Mesenchymal stem cell (in vitro differentiated cells and primary cell): ENCODE results near the gene GRIP1.

Source experiments
- DNase-seq: peaks from one replicate; pipeline ENCODE4 v3.0.0-alpha.2; 2013
- H2AFZ ChIP-seq: one replicate; pipeline ENCODE4 v1.6.1; 2013; ENCODE audit warnings: low read depth, mild to moderate bottlenecking, control low read depth, inconsistent platforms, low read length, moderate library complexity
- H2AK5ac ChIP-seq: 2 replicates; pipeline ENCODE4 v1.6.1; 2013; ENCODE audit warnings: low read length, moderate library complexity, mild to moderate bottlenecking, inconsistent platforms; ENCODE audit not compliant: severe bottlenecking
- H2BK120ac ChIP-seq: one replicate; pipeline ENCODE4 v1.6.1; 2013; ENCODE audit warnings: low read depth, mild to moderate bottlenecking, inconsistent platforms, low read length, moderate library complexity
- H2BK12ac ChIP-seq, 2 experiments: one replicate each; pipeline ENCODE4 v1.6.1; 2013; ENCODE audit warnings: inconsistent platforms in 2 of 2, low read length in 2 of 2, mild to moderate bottlenecking in 2 of 2, moderate library complexity in 2 of 2, control low read depth in 1 of 2
- H2BK15ac ChIP-seq: one replicate; pipeline ENCODE4 v1.6.1; 2013; ENCODE audit warnings: mild to moderate bottlenecking, low read depth, inconsistent platforms; ENCODE audit not compliant: poor library complexity, severe bottlenecking
- H2BK5ac ChIP-seq: 2 replicates; pipeline ENCODE4 v1.6.1; 2013; ENCODE audit warnings: low read depth, mild to moderate bottlenecking, low read length, control low read depth, inconsistent platforms; ENCODE audit not compliant: poor library complexity, severe bottlenecking
- H3K14ac ChIP-seq, 2 experiments: one replicate each; pipeline ENCODE4 v1.6.1; 2013; ENCODE audit warnings: inconsistent platforms in 2 of 2, low read length in 2 of 2, control low read depth in 1 of 2, mild to moderate bottlenecking in 1 of 2, moderate library complexity in 1 of 2
- H3K18ac ChIP-seq, 2 experiments: one replicate each; pipeline ENCODE4 v1.6.1; 2013; ENCODE audit warnings: inconsistent platforms in 2 of 2, low read length in 2 of 2, control low read depth in 1 of 2, low read depth in 1 of 2, mild to moderate bottlenecking in 1 of 2
- H3K23ac ChIP-seq, 2 experiments: one replicate each; pipeline ENCODE4 v1.6.1; 2013; ENCODE audit warnings: inconsistent platforms in 2 of 2, low read length in 2 of 2, mild to moderate bottlenecking in 2 of 2, moderate library complexity in 2 of 2, control low read depth in 1 of 2
- H3K27ac ChIP-seq: 2 replicates; pipeline ENCODE4 v1.5.1; 2013; ENCODE audit warnings: mild to moderate bottlenecking, moderate library complexity, low read length, control low read depth, inconsistent platforms; ENCODE audit not compliant: poor library complexity, severe bottlenecking
- H3K27me3 ChIP-seq, 2 experiments: 2 replicates each; pipeline versions ENCODE4 v1.6.1 to v1.7.0; 2013; ENCODE audit warnings: low read length in 2 of 2, mild to moderate bottlenecking in 2 of 2, moderate library complexity in 2 of 2, control low read depth in 1 of 2, inconsistent platforms in 1 of 2; ENCODE audit not compliant: control insufficient read depth in 1 of 2, insufficient read depth in 1 of 2
- H3K36me3 ChIP-seq, 2 experiments: 2 replicates each; pipeline versions ENCODE4 v1.6.1 to v1.7.0; 2013; ENCODE audit warnings: low read length in 2 of 2, control low read depth in 1 of 2, inconsistent platforms in 1 of 2, low read depth in 1 of 2, mild to moderate bottlenecking in 1 of 2; ENCODE audit not compliant: insufficient read depth in 2 of 2, control insufficient read depth in 1 of 2
- H3K4ac ChIP-seq, 2 experiments: one replicate each; pipeline ENCODE4 v1.6.1; 2013; ENCODE audit warnings: inconsistent platforms in 2 of 2, low read length in 2 of 2, mild to moderate bottlenecking in 2 of 2, moderate library complexity in 2 of 2, control low read depth in 1 of 2, low read depth in 1 of 2
- H3K4me1 ChIP-seq: 2 replicates; pipeline ENCODE4 v1.6.1; 2013; ENCODE audit warnings: low read depth, low read length, control low read depth; ENCODE audit not compliant: control insufficient read depth, insufficient read depth
- H3K4me2 ChIP-seq: 2 replicates; pipeline ENCODE4 v1.6.1; 2013; ENCODE audit warnings: low read length, mild to moderate bottlenecking, inconsistent platforms; ENCODE audit not compliant: poor library complexity, severe bottlenecking
- H3K4me3 ChIP-seq, 2 experiments: 2 replicates each; pipeline versions ENCODE4 v1.5.1 to v1.7.0; 2013; ENCODE audit warnings: low read length in 2 of 2, mild to moderate bottlenecking in 2 of 2, control low read depth in 1 of 2, low read depth in 1 of 2; ENCODE audit not compliant: insufficient read depth in 1 of 2
- H3K79me1 ChIP-seq: replicated peaks from 2 replicates; pipeline ENCODE4 v1.6.1; 2013; ENCODE audit warnings: mild to moderate bottlenecking, control low read depth, low read length, inconsistent platforms; ENCODE audit not compliant: poor library complexity, severe bottlenecking
- H3K9ac ChIP-seq: 2 replicates; pipeline ENCODE4 v1.7.0; 2013; ENCODE audit warnings: mild to moderate bottlenecking, low read length, moderate library complexity
- H3K9me3 ChIP-seq: 2 replicates; pipeline ENCODE4 v1.7.0; 2013; ENCODE audit warnings: mild to moderate bottlenecking, low read length; ENCODE audit not compliant: control insufficient read depth
- H4K8ac ChIP-seq: one replicate; pipeline ENCODE4 v1.6.1; 2013; ENCODE audit warnings: inconsistent platforms, mild to moderate bottlenecking, low read length, moderate library complexity
- H4K91ac ChIP-seq: one replicate; pipeline ENCODE4 v1.6.1; 2013; ENCODE audit warnings: mild to moderate bottlenecking, low read length, inconsistent platforms
- WGBS: methylation state at CpG from one replicate; pipeline ENCODE4 v1.1.7; 2013; ENCODE audit warnings: mixed read lengths; 5-methylcytosine and 5-hydroxymethylcytosine counted together

Gene GRIP1

GRCh38 chr12:66714709-66715108, 35.8 kb upstream of the GRIP1 start:
- Histone ChIP-seq H3K27me3 (no peaks in the 10 kb centered on the region), H3K14ac (no peak overlapping the region), H3K9me3 (no peaks in the 10 kb centered on the region), H2AK5ac (no peak overlapping the region), H2BK120ac (no peak overlapping the region), H3K4me3 (no peak overlapping the region), H3K4me1 (no peaks in the 10 kb centered on the region), H3K9ac (no peak overlapping the region), H3K23ac (no peak overlapping the region), H3K4me2 (no peak overlapping the region), H4K8ac (no peak overlapping the region), H2BK5ac (no peak overlapping the region), H3K4ac (no peak overlapping the region), H4K91ac (no peak overlapping the region), H2BK15ac (no peak overlapping the region), H3K79me1 (no peaks in the 10 kb centered on the region), H3K36me3 (no peaks in the 10 kb centered on the region), H3K27ac (no peak overlapping the region), H2AFZ (no peak overlapping the region), H2BK12ac (no peak overlapping the region), H3K18ac (no peak overlapping the region)
- no peak for DNase-seq
- 88% methylated on average over 2 of the region's 2 CpGs for WGBS

GRCh38 chr12:66713984-66714383, 35.1 kb upstream of the GRIP1 start:
- no peak overlapping the region for H3K23ac ChIP-seq
- 92% methylated on average over 2 of the region's 3 CpGs for WGBS

DNA sequence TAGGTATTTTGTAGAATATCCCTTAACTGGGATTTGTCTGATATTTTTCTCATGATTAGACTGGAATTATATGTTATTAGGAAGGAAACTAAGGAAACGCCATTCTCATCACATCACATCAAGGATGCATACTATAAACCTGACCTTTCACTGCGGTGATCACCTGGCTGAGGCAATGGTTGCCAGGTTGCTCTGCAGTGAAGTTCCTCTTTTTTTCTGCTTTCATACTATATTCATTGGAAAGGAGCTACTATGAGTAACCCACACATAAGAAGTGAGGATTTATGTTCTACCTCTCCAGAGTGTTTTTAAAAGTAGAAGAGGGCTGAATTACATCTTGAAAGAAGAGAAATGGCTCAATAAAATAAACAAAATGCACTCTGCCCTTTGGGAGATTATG, 31.0 kb upstream of the GRIP1 start:
- no peak overlapping the region for H3K4ac ChIP-seq
- no CpG with 5 or more reads among the region's 2 CpGs for WGBS
- H3K18ac ChIP-seq, result no peak overlapping the region
- no peak overlapping the region for H4K91ac ChIP-seq
- H3K36me3 ChIP-seq, result no peaks in the 10 kb centered on the region
- H2BK5ac ChIP-seq, result no peak overlapping the region
- no peak overlapping the region for H2BK120ac ChIP-seq
- H2BK12ac ChIP-seq, result no peak overlapping the region
- H3K79me1 ChIP-seq, result no peaks in the 10 kb centered on the region
- no peak overlapping the region for H2AFZ ChIP-seq
- H3K27ac ChIP-seq, result no peak overlapping the region
- no peaks in the 10 kb centered on the region for H3K4me1 ChIP-seq
- no peak overlapping the region for H2AK5ac ChIP-seq
- H3K27me3 ChIP-seq, result no peaks in the 10 kb centered on the region
- H4K8ac ChIP-seq, result no peak overlapping the region
- no peaks in the 10 kb centered on the region for H3K9me3 ChIP-seq
- H3K14ac ChIP-seq, result no peak overlapping the region
- H3K9ac ChIP-seq, result no peak overlapping the region
- H3K23ac ChIP-seq, result no peak overlapping the region
- no peak overlapping the region for H2BK15ac ChIP-seq
- no peak overlapping the region for H3K4me2 ChIP-seq
- no peak overlapping the region for H3K4me3 ChIP-seq
- no peak for DNase-seq

More at GRCh38 chr12:66713984-66714383, 35.1 kb upstream of the GRIP1 start:
- Histone ChIP-seq H3K36me3 (no peaks in the 10 kb centered on the region), H3K9ac (peak overlapping the region; percentile 68), H2BK15ac (no peak overlapping the region), H3K14ac (no peak overlapping the region), H3K27ac (no peak overlapping the region), H3K18ac (no peak overlapping the region), H2AFZ (no peak overlapping the region), H3K4me1 (no peaks in the 10 kb centered on the region), H2BK5ac (no peak overlapping the region), H3K79me1 (no peaks in the 10 kb centered on the region), H3K4ac (no peak overlapping the region), H3K9me3 (no peaks in the 10 kb centered on the region), H3K27me3 (no peaks in the 10 kb centered on the region), H3K4me3 (peak overlapping the region in 1 of 2 experiments; percentile 61), H4K91ac (no peak overlapping the region), H3K4me2 (no peak overlapping the region), H2BK120ac (no peak overlapping the region), H2AK5ac (no peak overlapping the region), H4K8ac (no peak overlapping the region), H2BK12ac (no peak overlapping the region)
- no peak for DNase-seq

DNA sequence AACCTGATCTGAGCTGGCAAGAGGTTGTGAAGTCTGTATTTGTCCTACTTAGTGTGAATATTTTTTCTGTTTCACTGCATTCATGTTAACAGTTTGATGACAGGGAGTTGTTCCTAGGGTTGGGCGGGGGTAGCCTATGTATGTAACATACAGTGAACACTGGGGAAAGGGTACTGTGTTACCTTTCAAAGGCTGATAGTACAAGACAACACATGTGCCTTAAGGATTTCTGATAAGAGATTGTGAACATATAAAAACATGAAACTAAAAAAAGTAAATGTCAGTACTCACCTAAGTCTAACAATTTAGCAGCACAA, 30.5 kb upstream of the GRIP1 start:
- DNase-seq, result no peak
- Histone ChIP-seq H3K4me3 (no peak overlapping the region), H3K27me3 (peaks cover 0 to 4% of the 10 kb centered on the region in 2 experiments), H2BK5ac (no peak overlapping the region), H3K4me1 (no peaks in the 10 kb centered on the region), H3K27ac (no peak overlapping the region), H3K9ac (no peak overlapping the region), H3K9me3 (no peaks in the 10 kb centered on the region), H3K14ac (no peak overlapping the region), H3K36me3 (no peaks in the 10 kb centered on the region), H3K18ac (no peak overlapping the region), H3K4ac (no peak overlapping the region), H2AFZ (no peak overlapping the region), H3K23ac (no peak overlapping the region), H4K8ac (no peak overlapping the region), H2AK5ac (no peak overlapping the region), H4K91ac (no peak overlapping the region), H2BK15ac (no peak overlapping the region), H3K79me1 (no peaks in the 10 kb centered on the region), H2BK120ac (no peak overlapping the region), H2BK12ac (no peak overlapping the region), H3K4me2 (no peak overlapping the region)
- 100% methylated on average over 1 of the region's 1 CpG for WGBS
